Caco-2 (cell line): ENCODE data around the gene AP1S3. TPM values are rescaled to one million over a fixed set of nuclear protein-coding genes. Genes with fewer than 3 reads are reported as not detected.

ENCODE experiments used
- BruUV-seq: library from RNA; stranded (reverse); fragments of 400-500 nt; replicated peaks from 2 replicates; lab custom pipeline; 2021; lab: Mats Ljungman, UMichigan
- CTCF ChIA-PET: fragments of 300-600 bp; sonication (Branson Sonifier 250); formaldehyde crosslinking; loops from one replicate; lab custom pipeline; 2022; ENCODE audit warnings: antibody characterized with exemption; lab: Charles Lee
- POLR2A ChIA-PET: fragments of 300-600 bp; sonication (Branson Sonifier 250); formaldehyde crosslinking; loops from one replicate; lab custom pipeline; 2022; ENCODE audit warnings: antibody characterized with exemption; lab: Charles Lee
- DNase-seq, 2 experiments: peaks; one replicate each; pipeline versions ENCODE4 v3.0.0 to v3.0.0-alpha.2; 2020 to 2022
- H3K27me3 ChIP-seq: replicated peaks from 2 replicates; pipeline ENCODE4 v1.6.0; 2011; ENCODE audit warnings: low read length; ENCODE audit not compliant: control insufficient read depth, insufficient read depth
- H3K36me3 ChIP-seq: 2 replicates; pipeline ENCODE4 v1.5.1; 2011; ENCODE audit warnings: low read length; ENCODE audit not compliant: control insufficient read depth, insufficient read depth
- H3K4me1 ChIP-seq: fragments of 250-450 bp; sonication (Bioruptor Pico); 2 replicates; pipeline ENCODE4 v1.5.1; 2020; ENCODE audit warnings: mild to moderate bottlenecking
- H3K4me3 ChIP-seq: 2 replicates; pipeline ENCODE4 v1.5.1; 2011; ENCODE audit warnings: low read depth, mild to moderate bottlenecking, control low read depth, low read length
- H3K9me3 ChIP-seq: fragments of 250-450 bp; sonication (Bioruptor Pico); 2 replicates; pipeline ENCODE4 v1.5.1; 2020; ENCODE audit warnings: mild to moderate bottlenecking, moderate library complexity
- H3K27ac Mint-ChIP-seq: one replicate; pipeline ENCODE4 v1.8.0; 2022; ENCODE audit warnings: mixed read lengths; ENCODE audit not compliant: unreplicated experiment
- H3K27me3 Mint-ChIP-seq: one replicate; pipeline ENCODE4 v1.8.0; 2022; ENCODE audit warnings: mixed read lengths; ENCODE audit not compliant: insufficient read depth, unreplicated experiment
- H3K36me3 Mint-ChIP-seq: one replicate; pipeline ENCODE4 v1.8.0; 2022; ENCODE audit warnings: mild to moderate bottlenecking, mixed read lengths; ENCODE audit not compliant: insufficient read depth, unreplicated experiment
- H3K4me1 Mint-ChIP-seq: one replicate; pipeline ENCODE4 v1.8.0; 2022; ENCODE audit warnings: low read depth, mixed read lengths; ENCODE audit not compliant: unreplicated experiment
- H3K4me3 Mint-ChIP-seq: one replicate; pipeline ENCODE4 v1.8.0; 2022; ENCODE audit warnings: mild to moderate bottlenecking, moderate library complexity, mixed read lengths; ENCODE audit not compliant: unreplicated experiment
- H3K9me3 Mint-ChIP-seq: one replicate; pipeline ENCODE4 v1.8.0; 2022; ENCODE audit warnings: mixed read lengths; ENCODE audit not compliant: unreplicated experiment
- intact Hi-C: fragments of 100-400 bp; cut with micrococcal nuclease; formaldehyde crosslinking; loops from one replicate; pipeline ENCODE4 v1.10.0; 2022; ENCODE audit not compliant: unreplicated experiment
- total RNA-seq: library from RNA; stranded (reverse); gene quantifications from 2 replicates; pipeline ENCODE4 v1.2.3, GENCODE V29; 2022
- TF ChIP-seq, protein P1 (sequence below), 2 experiments: fragments of 200-600 bp in 1 of 2; IDR thresholded peaks; 1 replicate in 1 of 2; 2 replicates in 1 of 2; pipeline versions ENCODE4 v1.5.1 to v1.8.0; 2011 to 2022; ENCODE audit warnings: antibody characterized with exemption in 1 of 2, control low read depth in 1 of 2, inconsistent platforms in 1 of 2, low read depth in 1 of 2, low read length in 1 of 2, mild to moderate bottlenecking in 1 of 2, moderate library complexity in 1 of 2; ENCODE audit not compliant: insufficient read depth in 1 of 2, severe bottlenecking in 1 of 2, unreplicated experiment in 1 of 2

The AP1S3 gene
- total RNA-seq, 1 experiment from 2014 or later = 180 TPM

DNA sequence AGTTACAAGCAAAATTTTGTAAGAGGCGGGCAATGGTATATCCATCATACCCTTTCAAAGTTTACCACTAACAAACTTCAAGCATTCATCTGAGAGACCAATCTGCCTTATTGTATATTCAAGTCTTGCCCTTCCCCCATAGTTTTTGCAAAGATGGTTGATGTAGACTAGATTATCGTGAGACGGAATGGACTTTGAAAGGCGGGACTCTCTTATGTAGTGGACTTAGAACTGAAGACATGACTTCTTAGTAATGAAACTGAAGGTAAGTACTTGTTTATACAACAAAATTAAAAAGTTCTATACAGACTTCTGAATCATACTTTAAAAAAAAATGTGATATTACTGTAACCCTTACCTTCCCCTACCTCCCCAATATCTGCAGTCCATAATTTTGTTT lies 10.4 kb downstream of the AP1S3 start:
- Mint-ChIP-seq H3K27me3 (no peaks in the 10 kb centered on the region), H3K36me3 (peaks cover 73% of the 10 kb centered on the region), H3K4me1 (peaks cover 24% of the 10 kb centered on the region), H3K27ac (no peak overlapping the region), H3K4me3 (no peak overlapping the region), H3K9me3 (no peaks in the 10 kb centered on the region)
- POLR2A ChIA-PET = no interaction called here
- TF ChIP-seq, protein P1, sequence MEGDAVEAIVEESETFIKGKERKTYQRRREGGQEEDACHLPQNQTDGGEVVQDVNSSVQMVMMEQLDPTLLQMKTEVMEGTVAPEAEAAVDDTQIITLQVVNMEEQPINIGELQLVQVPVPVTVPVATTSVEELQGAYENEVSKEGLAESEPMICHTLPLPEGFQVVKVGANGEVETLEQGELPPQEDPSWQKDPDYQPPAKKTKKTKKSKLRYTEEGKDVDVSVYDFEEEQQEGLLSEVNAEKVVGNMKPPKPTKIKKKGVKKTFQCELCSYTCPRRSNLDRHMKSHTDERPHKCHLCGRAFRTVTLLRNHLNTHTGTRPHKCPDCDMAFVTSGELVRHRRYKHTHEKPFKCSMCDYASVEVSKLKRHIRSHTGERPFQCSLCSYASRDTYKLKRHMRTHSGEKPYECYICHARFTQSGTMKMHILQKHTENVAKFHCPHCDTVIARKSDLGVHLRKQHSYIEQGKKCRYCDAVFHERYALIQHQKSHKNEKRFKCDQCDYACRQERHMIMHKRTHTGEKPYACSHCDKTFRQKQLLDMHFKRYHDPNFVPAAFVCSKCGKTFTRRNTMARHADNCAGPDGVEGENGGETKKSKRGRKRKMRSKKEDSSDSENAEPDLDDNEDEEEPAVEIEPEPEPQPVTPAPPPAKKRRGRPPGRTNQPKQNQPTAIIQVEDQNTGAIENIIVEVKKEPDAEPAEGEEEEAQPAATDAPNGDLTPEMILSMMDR (IDR thresholded peaks at IDR 0.05; ENCODE audit: insufficient read depth in 1 of 2, low read depth in 1 of 2, low read length in 1 of 2, severe bottlenecking in 1 of 2, unreplicated experiment in 1 of 2) = no peak
- Histone ChIP-seq H3K4me3 (no peak overlapping the region), H3K4me1 (peaks cover 36% of the 10 kb centered on the region), H3K9me3 (no peaks in the 10 kb centered on the region), H3K27me3 (no peaks in the 10 kb centered on the region), H3K36me3 (peaks cover 1% of the 10 kb centered on the region; the same call in 1 of the 2 replicates)
- CTCF ChIA-PET = no interaction called here
- DNase-seq = no peak
- BruUV-seq = no TSS peak
- intact Hi-C loops = no loop called here

DNA sequence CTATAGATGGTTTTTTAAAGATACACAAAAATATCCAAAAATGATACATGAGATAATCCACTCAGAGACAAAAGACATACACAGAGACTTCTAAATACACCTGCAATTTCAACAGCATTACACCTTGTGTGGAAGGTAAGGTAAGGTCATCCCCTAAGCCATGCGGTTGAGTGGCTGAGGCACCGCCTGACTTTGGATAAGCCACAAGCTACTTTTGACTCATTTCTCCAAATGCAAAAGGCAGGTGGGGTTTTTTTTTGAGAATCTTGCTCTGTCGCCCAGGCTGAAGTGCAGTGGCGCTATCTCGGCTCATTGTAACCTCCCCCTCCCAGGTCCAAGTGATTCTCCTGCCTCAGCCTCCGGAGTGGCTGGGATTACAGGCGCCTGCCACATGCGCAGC lies 13.1 kb downstream of the AP1S3 start:
- ChIA-PET CTCF (no interaction called here), POLR2A (no interaction called here)
- Histone ChIP-seq H3K9me3 (no peaks in the 10 kb centered on the region), H3K36me3 (peaks cover 1% of the 10 kb centered on the region; the same call in 1 of the 2 replicates), H3K27me3 (no peaks in the 10 kb centered on the region), H3K4me1 (peaks cover 39% of the 10 kb centered on the region), H3K4me3 (no peak overlapping the region)
- intact Hi-C loops = loop anchor here (5.0 kb wide), 1 partner anchor 38 kb away; no protein-coding TSS in a partner anchor
- H3K27me3 Mint-ChIP-seq = no peaks in the 10 kb centered on the region
- H3K36me3 Mint-ChIP-seq = peaks cover 56% of the 10 kb centered on the region
- H3K4me3 Mint-ChIP-seq = no peak overlapping the region
- no peak for DNase-seq
- peaks cover 23% of the 10 kb centered on the region for H3K4me1 Mint-ChIP-seq
- no peak overlapping the region for H3K27ac Mint-ChIP-seq
- H3K9me3 Mint-ChIP-seq = no peaks in the 10 kb centered on the region
- TF ChIP-seq, protein P1 (IDR thresholded peaks at IDR 0.05; ENCODE audit: insufficient read depth in 1 of 2, low read depth in 1 of 2, low read length in 1 of 2, severe bottlenecking in 1 of 2, unreplicated experiment in 1 of 2) = no peak
- BruUV-seq = no TSS peak

DNA sequence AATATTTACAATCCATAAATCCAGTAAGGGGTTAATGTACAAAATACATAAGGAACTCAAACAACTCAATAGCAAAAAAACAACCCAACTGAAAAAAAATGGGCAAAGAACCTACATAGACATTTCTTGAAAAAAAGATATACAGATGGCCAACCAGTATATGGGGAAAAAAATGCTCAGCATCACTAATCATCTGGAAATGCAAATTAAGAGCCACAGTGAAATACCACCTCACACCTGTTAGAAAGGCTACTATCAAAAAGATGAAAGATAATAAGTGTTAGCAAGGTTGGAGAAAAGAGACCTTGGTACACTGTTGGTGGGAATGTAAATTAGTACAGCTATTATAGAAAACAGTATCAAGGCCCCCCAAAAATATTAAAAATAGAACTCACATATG lies 14.6 kb downstream of the AP1S3 start:
- intact Hi-C loops = loop anchor here (5.0 kb wide), 1 partner anchor 39 kb away; no protein-coding TSS in a partner anchor
- Mint-ChIP-seq H3K27me3 (no peaks in the 10 kb centered on the region), H3K36me3 (peaks cover 47% of the 10 kb centered on the region), H3K9me3 (no peaks in the 10 kb centered on the region), H3K4me3 (no peak overlapping the region), H3K27ac (no peak overlapping the region), H3K4me1 (peaks cover 26% of the 10 kb centered on the region)
- Histone ChIP-seq H3K9me3 (no peaks in the 10 kb centered on the region), H3K27me3 (no peaks in the 10 kb centered on the region), H3K36me3 (no peaks in the 10 kb centered on the region; the same call in 1 of the 2 replicates), H3K4me3 (no peak overlapping the region), H3K4me1 (peaks cover 41% of the 10 kb centered on the region)
- no TSS peak for BruUV-seq
- no peak for DNase-seq
- ChIA-PET CTCF (no interaction called here), POLR2A (no interaction called here)
- TF ChIP-seq, protein P1 (IDR thresholded peaks at IDR 0.05; ENCODE audit: insufficient read depth in 1 of 2, low read depth in 1 of 2, low read length in 1 of 2, severe bottlenecking in 1 of 2, unreplicated experiment in 1 of 2) = no peak
